GM18861 (cell line): ENCODE data around the gene CDKAL1.
A peak's percentile ranks its signal among the peaks of the same experiment; 100 is the strongest.

Source experiments
- ATAC-seq: cut with Tn5 transposase; IDR thresholded peaks from one replicate; pipeline ENCODE4 v1.9.1; 2021; ENCODE audit not compliant: unreplicated experiment

CDKAL1 gene

GRCh38 chr6:21158149-21158548 is 623.9 kb downstream of the CDKAL1 start:
- ATAC-seq, result no peak

GRCh38 chr6:21158873-21159272 is 624.6 kb downstream of the CDKAL1 start:
- ATAC-seq, result peak; percentile 46

GRCh38 chr6:21159465-21159864 is 625.2 kb downstream of the CDKAL1 start:
- ATAC-seq, result peak; percentile 31

- ATAC-seq, result no peak
These were observed 627.5 kb downstream of the CDKAL1 start for GRCh38 chr6:21161707-21162106.

GRCh38 chr6:21163110-21163837 is 629.0 kb downstream of the CDKAL1 start:
- ATAC-seq, result no peak

- no peak for ATAC-seq
These were observed 629.6 kb downstream of the CDKAL1 start for GRCh38 chr6:21163838-21164180.

- ATAC-seq, result peak; percentile 73
These were observed 630.6 kb downstream of the CDKAL1 start for GRCh38 chr6:21164768-21165326.

- peak; percentile 41 for ATAC-seq
These were observed 632.5 kb downstream of the CDKAL1 start for GRCh38 chr6:21166754-21167153.

- no peak for ATAC-seq
These were observed 633.5 kb downstream of the CDKAL1 start for GRCh38 chr6:21167790-21168189.

- ATAC-seq, result no peak
These were observed 637.5 kb downstream of the CDKAL1 start for GRCh38 chr6:21171801-21172200.

- no peak for ATAC-seq
These were observed 638.8 kb downstream of the CDKAL1 start for GRCh38 chr6:21173031-21173430.

- ATAC-seq, result no peak
These were observed 639.4 kb downstream of the CDKAL1 start for GRCh38 chr6:21173678-21174077.

- ATAC-seq, result no peak
These were observed 641.9 kb downstream of the CDKAL1 start for GRCh38 chr6:21176197-21176596.

- ATAC-seq, result peak; percentile 70
These were observed 645.9 kb downstream of the CDKAL1 start for GRCh38 chr6:21180155-21180554.

- no peak for ATAC-seq
These were observed 646.6 kb downstream of the CDKAL1 start for GRCh38 chr6:21180800-21181337.

- no peak for ATAC-seq
These were observed 647.6 kb downstream of the CDKAL1 start for GRCh38 chr6:21181866-21182265.

GRCh38 chr6:21182589-21182988 is 648.3 kb downstream of the CDKAL1 start:
- no peak for ATAC-seq

- ATAC-seq, result no peak
These were observed 651.7 kb downstream of the CDKAL1 start for GRCh38 chr6:21185861-21186478.

- ATAC-seq, result no peak
These were observed 652.3 kb downstream of the CDKAL1 start for GRCh38 chr6:21186479-21187055.

- ATAC-seq, result no peak
These were observed 653.2 kb downstream of the CDKAL1 start for GRCh38 chr6:21187485-21187884.

GRCh38 chr6:21188505-21189223 is 654.4 kb downstream of the CDKAL1 start:
- ATAC-seq, result no peak
